Chondrocyte (in vitro differentiated cells): ENCODE measurements around the gene CAPN5. TPM values are rescaled to one million over a fixed set of nuclear protein-coding genes. Genes with fewer than 3 reads are reported as not detected.

Source experiments
- DNase-seq: peaks from one replicate; pipeline ENCODE4 v3.0.0; 2021; ENCODE audit warnings: mixed read lengths, low spot score
- H3K27ac Mint-ChIP-seq: one replicate; pipeline ENCODE4 v1.8.0; 2021; ENCODE audit warnings: mild to moderate bottlenecking, moderate library complexity, mixed read lengths; ENCODE audit not compliant: unreplicated experiment
- H3K27me3 Mint-ChIP-seq: 2 replicates; pipeline ENCODE4 v1.8.0; 2021; ENCODE audit warnings: low read depth, mixed read lengths
- H3K36me3 Mint-ChIP-seq: 2 replicates; pipeline ENCODE4 v1.8.0; 2021; ENCODE audit warnings: low read depth, mixed read lengths
- H3K4me1 Mint-ChIP-seq: 2 replicates; pipeline ENCODE4 v1.8.0; 2021; ENCODE audit warnings: low read depth, mild to moderate bottlenecking, mixed read lengths
- H3K4me3 Mint-ChIP-seq: one replicate; pipeline ENCODE4 v1.8.0; 2021; ENCODE audit warnings: mild to moderate bottlenecking, moderate library complexity, mixed read lengths; ENCODE audit not compliant: unreplicated experiment
- H3K9me3 Mint-ChIP-seq: 2 replicates; pipeline ENCODE4 v1.8.0; 2021; ENCODE audit warnings: low read depth, mixed read lengths
- CTCF ChIP-seq: fragments of 200-600 bp; sonication (generic); IDR thresholded peaks from 2 replicates; pipeline ENCODE4 v1.5.0; 2021; ENCODE audit warnings: antibody characterized with exemption, mild to moderate bottlenecking, moderate library complexity
- total RNA-seq: library from RNA; stranded (reverse); gene quantifications from 3 replicates; pipeline ENCODE4 v1.2.1, GENCODE V29; 2021

CAPN5 gene
- total RNA-seq, 1 donor from 2014 or later = 11.9 TPM

DNA sequence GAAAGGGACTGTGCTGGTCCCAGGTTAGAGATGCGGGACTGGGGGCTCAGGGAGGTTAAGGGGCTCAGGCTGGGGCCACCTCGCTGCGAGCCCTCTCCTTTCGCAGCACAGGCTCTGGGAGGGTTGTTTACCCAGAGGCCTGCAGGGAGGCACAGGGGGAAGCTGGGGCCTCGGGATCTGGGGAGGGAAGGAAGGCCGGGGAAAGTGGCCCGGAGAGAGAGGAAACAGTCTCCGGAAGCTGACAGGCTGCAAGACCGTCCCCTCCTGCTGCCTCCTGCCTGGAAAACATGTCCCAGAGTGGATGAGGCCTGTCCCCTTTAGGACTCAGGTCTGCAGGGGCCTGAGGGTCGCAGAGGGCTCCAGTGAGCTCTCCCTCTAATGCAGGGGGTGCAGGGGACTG is 106.7 kb downstream of the CAPN5 start:
- peak; percentile 50 for DNase-seq
- TF ChIP-seq CTCF = no peak
- H3K9me3 Mint-ChIP-seq = no peaks in the 10 kb centered on the region
- no peak overlapping the region for H3K27ac Mint-ChIP-seq
- H3K4me3 Mint-ChIP-seq = no peak overlapping the region
- peaks cover 6% of the 10 kb centered on the region for H3K4me1 Mint-ChIP-seq
- no peaks in the 10 kb centered on the region for H3K36me3 Mint-ChIP-seq
- no peaks in the 10 kb centered on the region for H3K27me3 Mint-ChIP-seq

DNA sequence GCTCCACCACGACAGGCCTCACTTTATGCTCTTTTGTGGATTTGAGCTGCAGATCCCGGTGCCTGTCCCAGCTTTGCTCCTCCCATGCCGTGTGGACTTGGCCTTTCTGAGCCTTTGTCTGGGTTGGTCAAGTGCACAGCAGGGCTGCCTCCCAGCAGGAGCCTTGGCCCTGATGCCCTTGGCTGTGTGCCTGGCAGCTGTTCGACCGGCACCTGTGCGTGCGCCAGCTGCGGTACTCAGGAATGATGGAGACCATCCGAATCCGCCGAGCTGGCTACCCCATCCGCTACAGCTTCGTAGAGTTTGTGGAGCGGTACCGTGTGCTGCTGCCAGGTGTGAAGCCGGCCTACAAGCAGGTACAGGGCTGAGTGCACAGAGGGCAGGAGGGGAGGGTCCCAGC is 107.8 kb downstream of the CAPN5 start:
- DNase-seq = peak; percentile 56
- no peaks in the 10 kb centered on the region for H3K27me3 Mint-ChIP-seq
- peaks cover 6% of the 10 kb centered on the region for H3K4me1 Mint-ChIP-seq
- no peaks in the 10 kb centered on the region for H3K9me3 Mint-ChIP-seq
- no peak for TF ChIP-seq CTCF
- no peak overlapping the region for H3K4me3 Mint-ChIP-seq
- no peaks in the 10 kb centered on the region for H3K36me3 Mint-ChIP-seq
- no peak overlapping the region for H3K27ac Mint-ChIP-seq

- peaks cover 6% of the 10 kb centered on the region for H3K4me1 Mint-ChIP-seq
- H3K9me3 Mint-ChIP-seq = no peaks in the 10 kb centered on the region
- no peaks in the 10 kb centered on the region for H3K36me3 Mint-ChIP-seq
- no peak overlapping the region for H3K27ac Mint-ChIP-seq
- peak; percentile 66 for DNase-seq
- no peak overlapping the region for H3K4me3 Mint-ChIP-seq
- no peaks in the 10 kb centered on the region for H3K27me3 Mint-ChIP-seq
- no peak for TF ChIP-seq CTCF
Measured at GRCh38 chr11:77175021-77175842, 108.5 kb downstream of the CAPN5 start.

Other genes starting within 250 kb of the CAPN5 start
- gene ACER3, start 206.1 kb upstream of the CAPN5 start, total RNA-seq = 15.8 to 17.9 TPM (median 16.0 TPM) in 3 replicates
- not detected in 3 replicates for gene B3GNT6, start 32.6 kb upstream of the CAPN5 start, total RNA-seq
- not detected in 3 replicates for gene OMP, start 35.9 kb downstream of the CAPN5 start, total RNA-seq
- not detected in 3 replicates for gene MYO7A, start 61.3 kb downstream of the CAPN5 start, total RNA-seq
- not detected in 3 replicates for gene GDPD4, start 234.7 kb downstream of the CAPN5 start, total RNA-seq